ENCODE results near the gene TIAM2. TPM values are rescaled to one million over a fixed set of nuclear protein-coding genes. Genes with fewer than 3 reads are reported as not detected.
"Not testable (repeated sequence)": the region's sequence is repeated elsewhere in the genome, so short reads cannot be mapped to it uniquely, and the experiment has no call there.

The TIAM2 gene
- total and polyA plus RNA-seq, 7 donors = 1.2 to 15.8 (median 11.0) TPM

GRCh38 chr6:155213611-155214372, 218.7 kb downstream of the TIAM2 start:
- intact Hi-C loops (cut with DNase I) = no loop called here
- Histone ChIP-seq H3K4me1 (no peaks in the 10 kb centered on the region), H3K27me3 (no peaks in the 10 kb centered on the region), H3K4me3 (no peak overlapping the region), H3K9me3 (no peaks in the 10 kb centered on the region), H3K27ac (no peak overlapping the region), H3K36me3 (no peaks in the 10 kb centered on the region)
- DNase-seq = no peak
- TF ChIP-seq POLR2A (IDR thresholded peaks at IDR 0.05) = no peak
- WGBS, 2 donors = 83 to 91% methylated on average over 23 of the region's 23 CpGs

DNA sequence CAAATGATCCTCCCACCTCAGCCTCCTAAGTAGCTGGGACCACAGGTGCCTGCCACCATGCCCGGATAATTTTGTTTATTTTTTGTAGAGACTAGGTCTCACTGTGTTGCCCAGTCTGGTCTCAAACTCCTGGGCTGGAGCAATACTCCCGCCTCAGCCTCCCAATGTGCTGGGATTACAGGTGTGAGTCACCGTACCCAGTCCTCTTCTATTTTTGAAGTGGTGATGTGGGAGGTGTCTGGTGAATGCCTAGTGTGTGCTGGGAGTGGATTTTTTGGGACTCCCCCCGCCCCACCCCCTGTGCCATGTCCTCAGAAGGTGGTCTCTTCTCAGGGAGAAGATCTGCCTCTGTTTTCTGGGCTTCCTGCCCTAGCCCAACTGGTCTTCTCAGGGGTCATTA, 220.8 kb downstream of the TIAM2 start:
- H3K9me3 ChIP-seq = no peaks in the 10 kb centered on the region
- H3K36me3 ChIP-seq = no peaks in the 10 kb centered on the region
- TF ChIP-seq POLR2A (IDR thresholded peaks at IDR 0.05) (no peak), POLR2AphosphoS5 (IDR thresholded peaks at IDR 0.05) (no peak), EP300 (IDR thresholded peaks at IDR 0.05) (no peak), CTCF (IDR thresholded peaks at IDR 0.05) (no peak)
- H3K27me3 ChIP-seq = no peaks in the 10 kb centered on the region
- H3K4me3 ChIP-seq = no peak overlapping the region
- no peak for DNase-seq
- H3K4me1 ChIP-seq = peaks cover 0 to 14% (median 6%) of the 10 kb centered on the region in 4 donors
- WGBS, 2 donors = 75 to 83% methylated on average over 4 of the region's 4 CpGs
- intact Hi-C loops (cut with DNase I) = no loop called here
- H3K27ac ChIP-seq = peak overlapping the region in 1 of 4 donors; percentile 54

DNA sequence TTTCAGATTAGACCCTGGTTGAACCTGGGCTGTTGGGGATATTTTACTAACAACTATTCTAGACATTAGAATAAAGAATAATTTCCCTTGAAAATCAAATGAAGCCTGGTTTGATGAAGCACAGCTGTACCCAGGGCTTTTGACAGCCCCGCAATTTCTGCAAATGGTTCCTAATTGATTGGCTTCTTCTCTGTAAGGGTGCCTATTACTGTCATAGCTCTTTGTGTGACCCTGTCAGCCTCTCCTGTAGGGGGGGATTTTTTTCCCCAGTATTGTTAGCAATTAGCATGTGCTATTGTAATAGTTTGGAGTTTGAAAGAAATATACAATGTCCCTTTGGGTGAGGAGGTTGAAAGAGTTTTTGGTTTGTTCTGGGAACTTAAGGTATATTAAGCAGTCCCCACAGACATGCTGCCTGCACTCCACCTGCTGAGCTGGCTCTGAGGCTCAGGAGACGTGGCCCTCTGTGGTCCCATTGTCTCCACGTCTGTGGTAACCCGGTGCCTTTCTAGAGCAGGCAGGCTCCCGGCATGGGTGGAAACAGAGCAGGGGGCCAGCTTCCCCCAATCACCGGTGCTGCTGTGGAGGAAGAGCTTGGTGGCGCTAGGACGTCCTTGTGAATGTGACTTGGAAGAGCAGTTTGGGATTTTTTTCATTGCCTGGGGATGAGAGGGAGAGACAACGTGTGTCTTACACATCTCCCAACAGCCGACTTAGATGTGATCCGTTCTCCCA, 221.4 kb downstream of the TIAM2 start:
- WGBS, 2 donors = 64 to 75% methylated on average over 11 of the region's 11 CpGs
- TF ChIP-seq POLR2A (IDR thresholded peaks at IDR 0.05) = no peak
- TF ChIP-seq POLR2AphosphoS5 (IDR thresholded peaks at IDR 0.05) = no peak
- TF ChIP-seq EP300 (IDR thresholded peaks at IDR 0.05) = no peak
- no peak for TF ChIP-seq CTCF (IDR thresholded peaks at IDR 0.05)
- Histone ChIP-seq H3K4me1 (peaks cover 0 to 14% (median 6%) of the 10 kb centered on the region in 4 donors), H3K4me3 (no peak overlapping the region), H3K36me3 (no peaks in the 10 kb centered on the region), H3K9me3 (no peaks in the 10 kb centered on the region), H3K27ac (peak overlapping the region in 1 of 4 donors; percentile 54), H3K27me3 (no peaks in the 10 kb centered on the region)
- no peak for DNase-seq
- intact Hi-C loops (cut with DNase I) = no loop called here

DNA sequence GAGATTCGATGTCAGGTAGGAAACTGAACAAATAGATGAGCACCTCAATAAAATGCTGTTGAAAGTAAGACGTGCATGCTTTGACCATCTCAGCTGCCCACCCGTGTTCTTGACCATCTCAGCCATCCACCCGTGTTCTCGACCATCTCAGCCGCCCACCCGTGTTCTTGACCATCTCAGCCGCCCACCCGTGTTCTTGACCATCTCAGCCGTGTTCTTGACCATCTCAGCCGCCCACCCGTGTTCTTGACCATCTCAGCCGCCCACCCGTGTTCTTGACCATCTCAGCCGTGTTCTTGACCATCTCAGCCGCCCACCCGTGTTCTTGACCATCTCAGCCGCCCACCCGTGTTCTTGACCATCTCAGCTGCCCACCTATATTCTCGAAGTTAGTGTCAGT, 223.6 kb downstream of the TIAM2 start:
- H3K9me3 ChIP-seq; H3K27me3 ChIP-seq; DNase-seq; H3K36me3 ChIP-seq; H3K27ac ChIP-seq; H3K4me3 ChIP-seq; intact Hi-C loops (cut with DNase I): not testable (repeated sequence)
- H3K4me1 ChIP-seq = peaks cover 0 to 14% (median 6%) of the 10 kb centered on the region in 4 donors
- 93 to 94% methylated on average over 20 of the region's 20 CpGs for WGBS, 2 donors

DNA sequence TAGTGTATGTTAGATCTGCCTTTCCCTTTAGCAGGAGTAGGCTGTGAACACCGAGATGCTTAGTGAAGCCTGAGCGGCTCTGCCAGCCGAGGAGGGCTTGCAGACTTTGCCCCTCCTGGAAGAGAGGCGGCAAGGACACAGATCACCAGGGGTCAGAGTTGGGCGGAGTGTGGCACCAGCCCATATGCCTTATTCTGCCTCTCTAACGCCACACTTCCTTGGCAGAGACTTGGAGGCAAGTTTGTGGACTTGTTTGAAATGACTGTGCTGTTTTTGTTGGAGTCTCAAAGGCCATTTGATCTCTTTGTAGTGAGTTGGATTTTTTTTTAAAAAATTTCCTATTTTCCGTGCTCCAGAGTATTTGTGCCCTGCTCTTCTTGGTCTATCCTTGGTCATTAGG, 224.2 kb downstream of the TIAM2 start:
- no peak for DNase-seq
- H3K27me3 ChIP-seq = no peaks in the 10 kb centered on the region
- no peak overlapping the region for H3K27ac ChIP-seq
- no peaks in the 10 kb centered on the region for H3K36me3 ChIP-seq
- no peak overlapping the region for H3K4me3 ChIP-seq
- WGBS, 2 donors = 91% methylated on average over 7 of the region's 7 CpGs
- no peak for TF ChIP-seq POLR2A (IDR thresholded peaks at IDR 0.05)
- no peak for TF ChIP-seq EP300 (IDR thresholded peaks at IDR 0.05)
- no peak for TF ChIP-seq POLR2AphosphoS5 (IDR thresholded peaks at IDR 0.05)
- TF ChIP-seq CTCF (IDR thresholded peaks at IDR 0.05) = no peak
- no peaks in the 10 kb centered on the region for H3K9me3 ChIP-seq
- intact Hi-C loops (cut with DNase I) = no loop called here
- H3K4me1 ChIP-seq = peaks cover 0 to 14% (median 6%) of the 10 kb centered on the region in 4 donors

Data from sigmoid colon (tissue), 7 donors.